Measurements from ENCODE around the gene FLVCR2. TPM values are rescaled to one million over a fixed set of nuclear protein-coding genes. Genes with fewer than 3 reads are reported as not detected.

Gene FLVCR2
- total and polyA plus RNA-seq, 2 of the 13 experiments (the other 11 are each of a cell fraction or from before 2014, with no cell fraction given), result 9.9 to 10.5 TPM

DNA sequence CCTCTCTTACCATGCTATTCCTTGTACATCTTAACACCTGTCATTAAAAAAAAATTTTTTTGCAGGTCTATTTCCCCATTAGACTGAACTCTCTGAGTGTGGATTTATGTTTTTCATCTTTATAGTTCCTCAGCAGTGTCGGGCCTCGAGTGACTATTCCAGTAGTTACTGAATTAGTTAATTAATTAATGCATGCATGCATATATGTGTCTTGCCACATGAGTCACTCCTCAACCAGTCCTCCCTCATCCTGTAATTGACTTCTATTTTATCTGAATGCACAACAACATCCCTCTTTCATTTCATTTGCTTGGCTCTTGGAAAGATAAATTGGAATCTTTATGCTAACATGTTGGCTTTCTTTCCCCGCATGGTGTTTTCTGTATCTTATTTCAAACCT lies 46.6 kb downstream of the FLVCR2 start:
- Histone ChIP-seq H3K4me2 (ENCODE audit: low read depth, low read length) (no peak overlapping the region), H3K4me3 (replicated peaks in 1 of 3; ENCODE audit: insufficient read depth in 1 of 3, low read depth in 2 of 3, low read length in 3 of 3) (no peak overlapping the region), H3K4me1 (ENCODE audit: insufficient read depth, low read length) (peaks cover 71% of the 10 kb centered on the region), H3K36me3 (replicated peaks in 1 of 2; ENCODE audit: control insufficient read depth in 1 of 2, insufficient read depth in 2 of 2, low read length in 2 of 2) (no peaks in the 10 kb centered on the region; a peak in 1 of 5 replicates), H3K9ac (ENCODE audit: insufficient read depth, low read depth, low read length) (no peak overlapping the region), H2AFZ (ENCODE audit: low read length) (no peak overlapping the region), H3K27ac (ENCODE audit: extremely low read length, insufficient read depth, low read length) (no peak overlapping the region), H3K9me3 (ENCODE audit: low read length) (no peaks in the 10 kb centered on the region), H3K79me2 (ENCODE audit: insufficient read depth, low read length) (no peaks in the 10 kb centered on the region), H4K20me1 (ENCODE audit: insufficient read depth, low read length) (no peaks in the 10 kb centered on the region), H3K27me3 (ENCODE audit: control insufficient read depth in 1 of 2, insufficient read depth in 2 of 2, low read length in 2 of 2) (no peaks in the 10 kb centered on the region)
- DNase-seq (ENCODE audit: low spot score), result no peak
- intact Hi-C loops (cut with micrococcal nuclease; ENCODE audit: unreplicated experiment), result no loop called here
- BruUV-seq (replicated peaks), result no TSS peak
- POLR2A ChIA-PET, result interaction anchor here (6.1 kb wide), 1 partner anchor 25 kb away, joined by 47 read pairs; no protein-coding TSS in a partner anchor
- TF ChIP-seq, protein P1, sequence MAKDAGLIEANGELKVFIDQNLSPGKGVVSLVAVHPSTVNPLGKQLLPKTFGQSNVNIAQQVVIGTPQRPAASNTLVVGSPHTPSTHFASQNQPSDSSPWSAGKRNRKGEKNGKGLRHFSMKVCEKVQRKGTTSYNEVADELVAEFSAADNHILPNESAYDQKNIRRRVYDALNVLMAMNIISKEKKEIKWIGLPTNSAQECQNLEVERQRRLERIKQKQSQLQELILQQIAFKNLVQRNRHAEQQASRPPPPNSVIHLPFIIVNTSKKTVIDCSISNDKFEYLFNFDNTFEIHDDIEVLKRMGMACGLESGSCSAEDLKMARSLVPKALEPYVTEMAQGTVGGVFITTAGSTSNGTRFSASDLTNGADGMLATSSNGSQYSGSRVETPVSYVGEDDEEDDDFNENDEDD (CRISPR knock-in tag; IDR thresholded peaks at IDR 0.05; ENCODE audit: borderline replicate concordance), result no peak
- TF ChIP-seq XBP1 (CRISPR knock-in tag; IDR thresholded peaks at IDR 0.05) (no peak), ELF1 (CRISPR knock-in tag; IDR thresholded peaks at IDR 0.05) (no peak)
- TF ChIP-seq, protein P2, sequence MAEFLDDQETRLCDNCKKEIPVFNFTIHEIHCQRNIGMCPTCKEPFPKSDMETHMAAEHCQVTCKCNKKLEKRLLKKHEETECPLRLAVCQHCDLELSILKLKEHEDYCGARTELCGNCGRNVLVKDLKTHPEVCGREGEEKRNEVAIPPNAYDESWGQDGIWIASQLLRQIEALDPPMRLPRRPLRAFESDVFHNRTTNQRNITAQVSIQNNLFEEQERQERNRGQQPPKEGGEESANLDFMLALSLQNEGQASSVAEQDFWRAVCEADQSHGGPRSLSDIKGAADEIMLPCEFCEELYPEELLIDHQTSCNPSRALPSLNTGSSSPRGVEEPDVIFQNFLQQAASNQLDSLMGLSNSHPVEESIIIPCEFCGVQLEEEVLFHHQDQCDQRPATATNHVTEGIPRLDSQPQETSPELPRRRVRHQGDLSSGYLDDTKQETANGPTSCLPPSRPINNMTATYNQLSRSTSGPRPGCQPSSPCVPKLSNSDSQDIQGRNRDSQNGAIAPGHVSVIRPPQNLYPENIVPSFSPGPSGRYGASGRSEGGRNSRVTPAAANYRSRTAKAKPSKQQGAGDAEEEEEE (CRISPR knock-in tag; IDR thresholded peaks at IDR 0.05; ENCODE audit: borderline replicate concordance), result no peak
- in situ Hi-C loops (cut with HindIII; ENCODE audit: extremely low pct_ligation_motif_present, low pct_unique_long_range_greater_than_20kb), result no loop called here
- CTCF ChIA-PET (ENCODE audit: low intra/inter-chr PET ratio, low total read pairs), result no interaction called here
- no peak for FAIRE-seq
- ATAC-seq, result no peak
- 100% methylated on average over 3 of the region's 3 CpGs for WGBS (ENCODE audit: low lambda C conversion rate)

DNA sequence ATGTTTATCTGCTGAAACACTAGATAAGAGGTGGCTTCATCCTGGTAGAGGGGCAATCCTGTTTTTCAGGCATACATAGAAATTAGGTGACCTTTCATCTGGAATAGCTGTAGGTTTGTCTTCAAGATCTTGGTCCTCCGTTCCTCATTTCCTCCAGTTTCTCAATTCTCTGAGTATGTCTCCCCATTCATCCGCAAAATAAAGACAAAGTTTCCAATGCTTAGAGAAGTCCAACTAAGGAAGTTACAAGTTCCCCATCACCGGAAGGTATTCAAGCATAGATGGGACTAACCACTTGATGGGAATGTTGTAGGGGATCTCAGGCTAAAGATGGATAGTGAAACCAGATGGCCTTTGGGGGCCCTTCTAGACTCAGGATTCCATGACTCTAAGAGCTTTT lies 48.0 kb downstream of the FLVCR2 start:
- no peaks in the 10 kb centered on the region for H3K9me3 ChIP-seq (ENCODE audit: low read length)
- in situ Hi-C loops (cut with HindIII; ENCODE audit: extremely low pct_ligation_motif_present, low pct_unique_long_range_greater_than_20kb) (no loop called here), intact Hi-C loops (cut with micrococcal nuclease; ENCODE audit: unreplicated experiment) (loop anchor here (2.0 kb wide), 1 partner anchor 22 kb away; no protein-coding TSS in a partner anchor)
- DNase-seq (ENCODE audit: low spot score) (no peak), ATAC-seq (no peak), FAIRE-seq (no peak)
- no peak overlapping the region for H3K9ac ChIP-seq (ENCODE audit: insufficient read depth, low read depth, low read length)
- no peaks in the 10 kb centered on the region for H4K20me1 ChIP-seq (ENCODE audit: insufficient read depth, low read length)
- no peak overlapping the region for H3K27ac ChIP-seq (ENCODE audit: extremely low read length, insufficient read depth, low read length)
- H3K36me3 ChIP-seq (replicated peaks in 1 of 2; ENCODE audit: control insufficient read depth in 1 of 2, insufficient read depth in 2 of 2, low read length in 2 of 2), result no peaks in the 10 kb centered on the region; a peak in 1 of 5 replicates
- ChIA-PET POLR2A (interaction anchor here (6.1 kb wide), 1 partner anchor 24 kb away, joined by 47 read pairs; no protein-coding TSS in a partner anchor), CTCF (ENCODE audit: low intra/inter-chr PET ratio, low total read pairs) (no interaction called here)
- peaks cover 67% of the 10 kb centered on the region for H3K4me1 ChIP-seq (ENCODE audit: insufficient read depth, low read length)
- 100% methylated on average over 3 of the region's 3 CpGs for WGBS (ENCODE audit: low lambda C conversion rate)
- no peak overlapping the region for H3K4me3 ChIP-seq (replicated peaks in 1 of 3; ENCODE audit: insufficient read depth in 1 of 3, low read depth in 2 of 3, low read length in 3 of 3)
- H3K27me3 ChIP-seq (ENCODE audit: control insufficient read depth in 1 of 2, insufficient read depth in 2 of 2, low read length in 2 of 2), result no peaks in the 10 kb centered on the region
- H2AFZ ChIP-seq (ENCODE audit: low read length), result no peak overlapping the region
- no TSS peak for BruUV-seq (replicated peaks)
- H3K4me2 ChIP-seq (ENCODE audit: low read depth, low read length), result no peak overlapping the region
- no peaks in the 10 kb centered on the region for H3K79me2 ChIP-seq (ENCODE audit: insufficient read depth, low read length)
- TF ChIP-seq, protein P3, sequence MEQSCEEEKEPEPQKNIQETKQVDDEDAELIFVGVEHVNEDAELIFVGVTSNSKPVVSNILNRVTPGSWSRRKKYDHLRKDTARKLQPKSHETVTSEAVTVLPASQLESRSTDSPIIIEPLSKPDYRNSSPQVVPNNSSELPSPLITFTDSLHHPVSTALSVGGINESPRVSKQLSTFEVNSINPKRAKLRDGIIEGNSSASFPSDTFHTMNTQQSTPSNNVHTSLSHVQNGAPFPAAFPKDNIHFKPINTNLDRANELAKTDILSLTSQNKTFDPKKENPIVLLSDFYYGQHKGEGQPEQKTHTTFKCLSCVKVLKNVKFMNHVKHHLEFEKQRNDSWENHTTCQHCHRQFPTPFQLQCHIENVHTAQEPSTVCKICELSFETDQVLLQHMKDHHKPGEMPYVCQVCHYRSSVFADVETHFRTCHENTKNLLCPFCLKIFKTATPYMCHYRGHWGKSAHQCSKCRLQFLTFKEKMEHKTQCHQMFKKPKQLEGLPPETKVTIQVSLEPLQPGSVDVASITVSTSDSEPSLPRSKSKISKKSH (CRISPR knock-in tag; IDR thresholded peaks at IDR 0.05; ENCODE audit: borderline replicate concordance), result no peak
- no peak for TF ChIP-seq ZNF891 (CRISPR knock-in tag; IDR thresholded peaks at IDR 0.05)
- TF ChIP-seq, protein P4, sequence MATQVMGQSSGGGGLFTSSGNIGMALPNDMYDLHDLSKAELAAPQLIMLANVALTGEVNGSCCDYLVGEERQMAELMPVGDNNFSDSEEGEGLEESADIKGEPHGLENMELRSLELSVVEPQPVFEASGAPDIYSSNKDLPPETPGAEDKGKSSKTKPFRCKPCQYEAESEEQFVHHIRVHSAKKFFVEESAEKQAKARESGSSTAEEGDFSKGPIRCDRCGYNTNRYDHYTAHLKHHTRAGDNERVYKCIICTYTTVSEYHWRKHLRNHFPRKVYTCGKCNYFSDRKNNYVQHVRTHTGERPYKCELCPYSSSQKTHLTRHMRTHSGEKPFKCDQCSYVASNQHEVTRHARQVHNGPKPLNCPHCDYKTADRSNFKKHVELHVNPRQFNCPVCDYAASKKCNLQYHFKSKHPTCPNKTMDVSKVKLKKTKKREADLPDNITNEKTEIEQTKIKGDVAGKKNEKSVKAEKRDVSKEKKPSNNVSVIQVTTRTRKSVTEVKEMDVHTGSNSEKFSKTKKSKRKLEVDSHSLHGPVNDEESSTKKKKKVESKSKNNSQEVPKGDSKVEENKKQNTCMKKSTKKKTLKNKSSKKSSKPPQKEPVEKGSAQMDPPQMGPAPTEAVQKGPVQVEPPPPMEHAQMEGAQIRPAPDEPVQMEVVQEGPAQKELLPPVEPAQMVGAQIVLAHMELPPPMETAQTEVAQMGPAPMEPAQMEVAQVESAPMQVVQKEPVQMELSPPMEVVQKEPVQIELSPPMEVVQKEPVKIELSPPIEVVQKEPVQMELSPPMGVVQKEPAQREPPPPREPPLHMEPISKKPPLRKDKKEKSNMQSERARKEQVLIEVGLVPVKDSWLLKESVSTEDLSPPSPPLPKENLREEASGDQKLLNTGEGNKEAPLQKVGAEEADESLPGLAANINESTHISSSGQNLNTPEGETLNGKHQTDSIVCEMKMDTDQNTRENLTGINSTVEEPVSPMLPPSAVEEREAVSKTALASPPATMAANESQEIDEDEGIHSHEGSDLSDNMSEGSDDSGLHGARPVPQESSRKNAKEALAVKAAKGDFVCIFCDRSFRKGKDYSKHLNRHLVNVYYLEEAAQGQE (IDR thresholded peaks at IDR 0.05; ENCODE audit: borderline replicate concordance in 1 of 2, low read depth in 1 of 2, low read length in 2 of 2), result no peak

All from HepG2 (cell line).